A673 (cell line): ENCODE measurements around the gene KCNG2. TPM values are rescaled to one million over a fixed set of nuclear protein-coding genes. Genes with fewer than 3 reads are reported as not detected.

Source experiments
- BruUV-seq: library from RNA; stranded (reverse); fragments of 400-500 nt; replicated peaks from 2 replicates; lab custom pipeline; 2021; lab: Mats Ljungman, UMichigan
- CTCF ChIA-PET: fragments of 300-600 bp; sonication (Branson Sonifier 250); formaldehyde crosslinking; loops from one replicate; lab custom pipeline; 2022; ENCODE audit warnings: antibody characterized with exemption; lab: Charles Lee
- POLR2A ChIA-PET: fragments of 300-600 bp; sonication (Branson Sonifier 250); formaldehyde crosslinking; loops from one replicate; lab custom pipeline; 2022; ENCODE audit warnings: antibody characterized with exemption; ENCODE audit not compliant: low non-redundant PET; lab: Charles Lee
- DNase-seq: peaks from one replicate; pipeline ENCODE4 v3.0.0-alpha.2; 2015; ENCODE audit warnings: low spot score
- H3K27ac ChIP-seq: fragments of 200-600 bp; sonication (generic); 2 replicates; pipeline ENCODE4 v1.5.1; 2016; ENCODE audit warnings: mixed run types, low read depth, mild to moderate bottlenecking, mixed read lengths, antibody characterized with exemption, low read length; ENCODE audit not compliant: poor library complexity, severe bottlenecking
- H3K27me3 ChIP-seq: fragments of 200-600 bp; sonication (generic); replicated peaks from 2 replicates; pipeline ENCODE4 v1.6.1; 2017; ENCODE audit warnings: mixed run types, low read depth, mild to moderate bottlenecking, mixed read lengths, antibody characterized with exemption, low read length; ENCODE audit not compliant: insufficient read depth, poor library complexity
- H3K36me3 ChIP-seq: fragments of 200-600 bp; sonication (generic); 2 replicates; pipeline ENCODE4 v1.6.1; 2016; ENCODE audit warnings: mixed run types, mild to moderate bottlenecking, mixed read lengths, antibody characterized with exemption, low read length; ENCODE audit not compliant: insufficient read depth, poor library complexity, severe bottlenecking
- H3K4me1 ChIP-seq: fragments of 200-600 bp; sonication (generic); 2 replicates; pipeline ENCODE4 v1.6.1; 2017; ENCODE audit warnings: mixed run types, mild to moderate bottlenecking, mixed read lengths, antibody characterized with exemption, low read length; ENCODE audit not compliant: insufficient read depth, poor library complexity, severe bottlenecking
- H3K4me3 ChIP-seq: fragments of 200-600 bp; sonication (generic); 2 replicates; pipeline ENCODE4 v1.5.1; 2016; ENCODE audit warnings: low read depth, mixed run types, mild to moderate bottlenecking, mixed read lengths, low read length; ENCODE audit not compliant: poor library complexity, severe bottlenecking
- H3K9me3 ChIP-seq: fragments of 200-600 bp; sonication (generic); 2 replicates; pipeline ENCODE4 v1.6.1; 2016; ENCODE audit warnings: mixed run types, low read depth, mild to moderate bottlenecking, mixed read lengths, antibody characterized with exemption, low read length; ENCODE audit not compliant: poor library complexity, severe bottlenecking
- CTCF ChIP-seq: fragments of 300-800, 200-600 bp; sonication (generic); conservative IDR thresholded peaks from 2 replicates; pipeline ENCODE4 v1.5.1; 2017; ENCODE audit warnings: low read depth, mild to moderate bottlenecking, antibody characterized with exemption, low read length, moderate library complexity, mixed read lengths
- EZH2 ChIP-seq: fragments of 200-600 bp; sonication (generic); IDR thresholded peaks from 2 replicates; pipeline ENCODE4 v1.6.1; 2017; ENCODE audit warnings: borderline replicate concordance, low read depth, mild to moderate bottlenecking, mixed read lengths, antibody characterized with exemption, low read length; ENCODE audit not compliant: poor library complexity, severe bottlenecking
- intact Hi-C: fragments of 100-400 bp; cut with micrococcal nuclease; formaldehyde crosslinking; loops from one replicate; pipeline ENCODE4 v1.10.0; 2022; ENCODE audit not compliant: unreplicated experiment
- total RNA-seq: library from RNA; stranded (reverse); gene quantifications from 2 replicates; pipeline ENCODE4 v1.2.3, GENCODE V29; 2021

KCNG2 gene
- total RNA-seq, 1 experiment from 2014 or later, result not detected

GRCh38 chr18:79931475-79931874, 133.7 kb downstream of the KCNG2 start:
- DNase-seq, result no peak
- intact Hi-C loops, result no loop called here
- Histone ChIP-seq H3K4me3 (no peak overlapping the region), H3K9me3 (peaks cover 43% of the 10 kb centered on the region), H3K27ac (no peak overlapping the region), H3K4me1 (no peaks in the 10 kb centered on the region), H3K27me3 (no peaks in the 10 kb centered on the region), H3K36me3 (peaks cover 34% of the 10 kb centered on the region)
- ChIA-PET POLR2A (no interaction called here), CTCF (no interaction called here)
- no peak for TF ChIP-seq EZH2
- TF ChIP-seq CTCF, result no peak
- BruUV-seq, result no TSS peak

- Histone ChIP-seq H3K9me3 (peaks cover 43% of the 10 kb centered on the region), H3K4me1 (no peaks in the 10 kb centered on the region), H3K27ac (no peak overlapping the region), H3K4me3 (no peak overlapping the region), H3K27me3 (no peaks in the 10 kb centered on the region), H3K36me3 (peaks cover 34% of the 10 kb centered on the region)
- CTCF ChIA-PET, result no interaction called here
- intact Hi-C loops, result no loop called here
- TF ChIP-seq EZH2 (no peak), CTCF (no peak)
- POLR2A ChIA-PET, result no interaction called here
- BruUV-seq, result no TSS peak
- no peak for DNase-seq
Measured at GRCh38 chr18:79932907-79933306, 135.2 kb downstream of the KCNG2 start.

GRCh38 chr18:79933765-79934164, 136.0 kb downstream of the KCNG2 start:
- Histone ChIP-seq H3K4me1 (no peaks in the 10 kb centered on the region), H3K9me3 (peaks cover 41% of the 10 kb centered on the region), H3K27me3 (no peaks in the 10 kb centered on the region), H3K27ac (no peak overlapping the region), H3K36me3 (peaks cover 29% of the 10 kb centered on the region), H3K4me3 (no peak overlapping the region)
- no peak for DNase-seq
- no TSS peak for BruUV-seq
- POLR2A ChIA-PET, result no interaction called here
- TF ChIP-seq EZH2 (no peak), CTCF (no peak)
- intact Hi-C loops, result no loop called here
- CTCF ChIA-PET, result no interaction called here
